Neutrophil (primary cell): ENCODE data around the gene ECHDC3.

Experiments used
- H3K27ac ChIP-seq: fragments of 200-600 bp; sonication (generic); 2 replicates; pipeline ENCODE4 v1.5.1; 2016; ENCODE audit warnings: mild to moderate bottlenecking, moderate library complexity
- H3K27me3 ChIP-seq: fragments of 200-600 bp; sonication (generic); 2 replicates; pipeline ENCODE4 v1.6.0; 2016; ENCODE audit warnings: mild to moderate bottlenecking
- H3K36me3 ChIP-seq: fragments of 200-600 bp; sonication (generic); 2 replicates; pipeline ENCODE4 v1.5.1; 2017
- H3K4me1 ChIP-seq, 2 experiments: fragments of 200-600 bp in 1 of 2; sonication (generic) in 1 of 2; 1 replicate in 1 of 2; 2 replicates in 1 of 2; pipeline versions ENCODE4 v1.5.1 to v1.6.1; 2013 to 2016; ENCODE audit warnings: low read depth in 1 of 2, low read length in 1 of 2, mild to moderate bottlenecking in 1 of 2, moderate library complexity in 1 of 2; ENCODE audit not compliant: control insufficient read depth in 1 of 2, insufficient read depth in 1 of 2
- H3K4me3 ChIP-seq, 2 experiments: fragments of 200-600 bp in 1 of 2; sonication (generic) in 1 of 2; 1 replicate in 1 of 2; 2 replicates in 1 of 2; pipeline ENCODE4 v1.5.1; 2013 to 2016; ENCODE audit warnings: low read depth in 1 of 2, low read length in 1 of 2, mild to moderate bottlenecking in 1 of 2, moderate library complexity in 1 of 2
- H3K9me3 ChIP-seq: fragments of 200-600 bp; sonication (generic); 2 replicates; pipeline ENCODE4 v1.5.1; 2016
- TF ChIP-seq, protein P1 (sequence below): fragments of 200-600 bp; sonication (generic); IDR thresholded peaks from 2 replicates; pipeline ENCODE4 v1.5.1; 2016; ENCODE audit warnings: antibody characterized with exemption

Gene ECHDC3

DNA sequence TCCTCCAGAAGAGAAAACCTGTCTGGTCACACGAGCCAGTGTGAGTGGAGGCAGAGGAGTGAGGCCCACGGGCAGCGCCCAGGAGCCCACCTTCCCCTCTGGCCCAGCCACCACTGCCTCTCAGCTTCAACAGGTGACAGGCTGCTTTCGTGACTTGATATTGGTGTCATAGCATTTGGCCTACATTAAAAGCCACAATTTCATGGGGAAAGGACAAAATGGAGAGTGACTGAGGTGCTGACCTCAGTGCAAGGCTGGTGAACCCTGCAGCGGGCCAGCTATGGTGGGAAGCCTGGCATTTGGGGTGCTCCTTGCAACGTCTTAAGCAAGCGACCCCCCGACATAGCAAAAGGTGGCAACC is 21.3 kb downstream of the ECHDC3 start:
- H3K4me1 ChIP-seq = no peaks in the 10 kb centered on the region
- TF ChIP-seq, protein P1, sequence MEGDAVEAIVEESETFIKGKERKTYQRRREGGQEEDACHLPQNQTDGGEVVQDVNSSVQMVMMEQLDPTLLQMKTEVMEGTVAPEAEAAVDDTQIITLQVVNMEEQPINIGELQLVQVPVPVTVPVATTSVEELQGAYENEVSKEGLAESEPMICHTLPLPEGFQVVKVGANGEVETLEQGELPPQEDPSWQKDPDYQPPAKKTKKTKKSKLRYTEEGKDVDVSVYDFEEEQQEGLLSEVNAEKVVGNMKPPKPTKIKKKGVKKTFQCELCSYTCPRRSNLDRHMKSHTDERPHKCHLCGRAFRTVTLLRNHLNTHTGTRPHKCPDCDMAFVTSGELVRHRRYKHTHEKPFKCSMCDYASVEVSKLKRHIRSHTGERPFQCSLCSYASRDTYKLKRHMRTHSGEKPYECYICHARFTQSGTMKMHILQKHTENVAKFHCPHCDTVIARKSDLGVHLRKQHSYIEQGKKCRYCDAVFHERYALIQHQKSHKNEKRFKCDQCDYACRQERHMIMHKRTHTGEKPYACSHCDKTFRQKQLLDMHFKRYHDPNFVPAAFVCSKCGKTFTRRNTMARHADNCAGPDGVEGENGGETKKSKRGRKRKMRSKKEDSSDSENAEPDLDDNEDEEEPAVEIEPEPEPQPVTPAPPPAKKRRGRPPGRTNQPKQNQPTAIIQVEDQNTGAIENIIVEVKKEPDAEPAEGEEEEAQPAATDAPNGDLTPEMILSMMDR = no peak
- H3K27ac ChIP-seq = no peak overlapping the region
- no peaks in the 10 kb centered on the region for H3K9me3 ChIP-seq
- H3K4me3 ChIP-seq = no peak overlapping the region
- H3K27me3 ChIP-seq = no peaks in the 10 kb centered on the region
- peaks cover 26% of the 10 kb centered on the region for H3K36me3 ChIP-seq

DNA sequence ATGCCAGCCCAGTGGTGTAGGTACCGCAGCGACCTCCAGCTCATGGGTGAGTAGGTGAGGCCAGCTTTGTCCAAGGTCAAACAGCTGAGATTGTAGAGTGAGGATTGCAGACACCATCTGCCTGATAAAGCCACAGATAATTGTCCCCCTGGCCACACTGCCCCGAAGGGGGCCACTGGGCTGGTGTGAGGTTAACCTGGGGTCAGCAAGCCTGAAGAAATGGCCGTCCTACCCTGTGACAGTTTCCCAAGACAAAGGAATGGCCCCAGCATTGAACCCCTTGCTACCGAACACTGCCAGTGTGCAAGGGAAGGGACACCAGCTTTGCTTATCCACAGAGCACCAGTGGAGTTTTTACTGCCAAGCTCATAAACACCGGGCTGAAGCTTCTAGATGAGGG is 23.0 kb downstream of the ECHDC3 start:
- TF ChIP-seq, protein P1 = no peak

DNA sequence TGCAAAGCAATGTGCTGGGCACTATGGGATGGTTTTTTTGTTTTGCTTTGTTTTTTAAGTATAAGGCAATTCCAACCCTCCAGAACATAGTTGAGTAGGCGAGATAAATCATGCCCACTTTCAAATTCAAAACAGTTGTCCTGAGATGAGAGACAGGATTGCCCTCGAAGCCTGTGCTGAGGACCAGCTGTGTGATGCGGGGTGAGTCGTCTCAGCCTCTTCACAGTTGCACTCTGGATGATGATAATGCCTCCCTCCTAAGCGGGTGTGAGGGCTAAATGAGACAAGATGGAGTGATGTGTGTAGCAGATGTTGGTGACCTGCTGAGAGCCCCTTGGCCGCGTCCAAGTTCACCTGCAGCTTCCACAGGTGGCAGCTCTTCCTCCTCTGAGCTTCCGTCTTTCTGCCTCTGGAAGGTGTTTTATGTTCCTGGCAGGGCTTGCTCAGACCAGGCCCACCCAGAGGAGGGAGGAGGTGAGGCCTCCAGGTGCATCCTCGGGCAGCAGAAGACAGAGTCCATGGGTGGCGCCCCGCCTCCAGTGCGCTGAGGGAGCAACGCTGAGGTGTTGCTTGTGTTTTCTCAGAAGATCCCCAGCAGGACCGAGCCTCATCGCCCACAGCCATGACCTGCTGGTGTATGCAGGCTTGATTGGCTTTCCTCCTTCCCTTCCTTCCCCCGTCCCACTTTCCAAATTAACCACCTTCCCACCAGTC is 30.6 kb downstream of the ECHDC3 start:
- TF ChIP-seq, protein P1 = no peak
- Histone ChIP-seq H3K4me3 (no peak overlapping the region), H3K4me1 (no peaks in the 10 kb centered on the region), H3K9me3 (no peaks in the 10 kb centered on the region), H3K36me3 (no peaks in the 10 kb centered on the region), H3K27ac (no peak overlapping the region), H3K27me3 (no peaks in the 10 kb centered on the region)

More for the DNA sequence above, 23.0 kb downstream of the ECHDC3 start:
- H3K36me3 ChIP-seq = peaks cover 20% of the 10 kb centered on the region
- H3K9me3 ChIP-seq = no peaks in the 10 kb centered on the region
- no peaks in the 10 kb centered on the region for H3K27me3 ChIP-seq
- H3K4me3 ChIP-seq = no peak overlapping the region
- no peak overlapping the region for H3K27ac ChIP-seq
- H3K4me1 ChIP-seq = no peaks in the 10 kb centered on the region

DNA sequence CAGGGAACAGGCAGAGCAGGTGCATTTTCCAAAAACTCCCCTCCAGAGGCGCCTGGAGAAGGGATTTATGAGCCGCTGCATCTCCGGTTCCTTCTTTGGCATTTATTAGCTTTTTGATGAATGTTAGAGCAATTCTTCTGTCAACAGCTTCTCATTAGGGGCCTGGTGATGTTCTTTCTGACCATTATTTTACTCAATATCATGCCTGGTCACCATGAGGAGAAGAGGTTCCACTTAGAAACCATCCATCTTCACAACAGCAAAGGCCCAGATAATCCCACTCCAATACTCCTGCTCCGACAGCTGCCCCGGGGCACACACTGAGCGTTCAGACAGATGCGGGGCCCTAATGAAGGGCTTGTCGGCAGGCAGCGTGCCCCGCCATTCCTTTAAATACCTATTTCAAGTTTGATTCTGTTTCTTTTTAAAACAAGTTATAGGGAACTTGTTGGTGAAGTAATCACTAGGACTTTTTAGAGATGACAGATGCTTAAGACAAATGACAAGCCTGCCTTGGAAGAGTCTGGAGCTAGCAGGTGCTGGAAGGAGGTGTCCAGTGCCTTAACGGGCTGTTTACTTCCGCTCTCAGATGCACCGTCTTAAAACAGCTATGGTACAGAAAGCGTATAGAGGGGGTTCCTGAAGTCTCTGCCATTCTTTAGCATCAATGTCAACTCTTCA is 31.7 kb downstream of the ECHDC3 start:
- Histone ChIP-seq H3K36me3 (no peaks in the 10 kb centered on the region), H3K27ac (no peak overlapping the region), H3K4me3 (no peak overlapping the region), H3K9me3 (no peaks in the 10 kb centered on the region), H3K27me3 (no peaks in the 10 kb centered on the region), H3K4me1 (no peaks in the 10 kb centered on the region)
- TF ChIP-seq, protein P1 = no peak

DNA sequence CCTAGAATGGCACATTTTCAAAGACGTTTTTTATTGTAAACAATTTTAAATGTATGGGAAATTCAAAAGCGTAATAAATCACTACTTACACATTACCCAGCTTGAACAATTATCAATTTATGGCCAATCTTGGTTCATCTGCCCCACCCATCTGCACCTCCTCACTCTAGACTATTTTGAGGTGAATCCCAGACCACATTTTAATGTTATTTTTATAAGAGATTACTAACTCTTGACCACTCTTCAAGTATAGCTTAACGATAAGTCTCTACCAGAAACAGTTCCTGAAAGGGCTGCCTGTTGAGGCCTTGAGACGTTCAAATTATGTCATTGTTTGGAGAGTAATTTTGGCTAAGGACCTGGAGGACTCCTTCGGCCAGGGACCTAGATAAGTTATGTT is 33.2 kb downstream of the ECHDC3 start:
- Histone ChIP-seq H3K36me3 (no peaks in the 10 kb centered on the region), H3K9me3 (no peaks in the 10 kb centered on the region), H3K27ac (no peak overlapping the region), H3K4me3 (no peak overlapping the region), H3K27me3 (no peaks in the 10 kb centered on the region), H3K4me1 (no peaks in the 10 kb centered on the region)
- TF ChIP-seq, protein P1 = no peak
